SHP77 (cell line): ENCODE measurements around the gene L3HYPDH.
"Not testable (repeated sequence)": the region's sequence is repeated elsewhere in the genome, so short reads cannot be mapped to it uniquely, and the experiment has no call there.

Source experiments
- DNase-seq, 2 experiments: peaks; one replicate each; lab custom pipeline; 2025; lab: John Stamatoyannopoulos, UW

Gene L3HYPDH

DNA sequence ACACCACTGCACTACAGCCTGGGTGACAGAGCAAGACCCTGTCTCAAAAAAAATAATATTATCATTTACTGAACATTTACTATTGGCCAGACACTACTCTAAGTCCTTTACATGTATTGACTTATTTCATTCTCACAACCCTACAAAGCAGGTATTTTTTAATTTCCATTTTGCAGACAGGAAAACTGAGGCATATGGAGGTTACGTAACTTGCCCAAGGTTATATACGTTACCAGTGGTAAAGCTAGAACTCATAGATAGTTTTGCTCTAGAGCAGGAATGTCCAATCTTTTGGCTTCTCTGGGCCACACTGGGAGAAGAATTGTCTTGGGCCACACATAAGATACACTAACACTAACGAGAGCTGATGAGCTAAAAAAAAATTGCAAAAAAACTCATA, 5.7 kb downstream of the L3HYPDH start:
- no peak for DNase-seq

DNA sequence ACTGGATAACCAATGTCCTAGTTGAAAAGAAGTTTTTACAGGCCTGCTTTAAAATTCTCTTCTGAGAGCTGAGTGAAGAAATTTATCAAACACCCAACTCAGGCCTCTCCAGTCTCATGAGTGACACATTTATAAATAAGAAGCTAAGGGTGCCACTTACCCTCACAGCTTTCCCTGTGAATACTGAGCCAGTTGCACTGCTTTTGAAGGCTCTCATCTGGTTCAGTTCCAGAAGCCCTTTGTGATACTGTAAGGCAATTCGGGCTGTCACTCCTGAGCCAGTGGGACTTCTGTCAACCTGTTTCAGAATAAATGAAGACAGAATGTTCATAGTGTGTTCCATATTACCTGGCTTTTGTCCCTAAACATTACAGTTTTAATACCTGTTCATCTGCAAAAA, 8.5 kb downstream of the L3HYPDH start:
- DNase-seq = no peak

DNA sequence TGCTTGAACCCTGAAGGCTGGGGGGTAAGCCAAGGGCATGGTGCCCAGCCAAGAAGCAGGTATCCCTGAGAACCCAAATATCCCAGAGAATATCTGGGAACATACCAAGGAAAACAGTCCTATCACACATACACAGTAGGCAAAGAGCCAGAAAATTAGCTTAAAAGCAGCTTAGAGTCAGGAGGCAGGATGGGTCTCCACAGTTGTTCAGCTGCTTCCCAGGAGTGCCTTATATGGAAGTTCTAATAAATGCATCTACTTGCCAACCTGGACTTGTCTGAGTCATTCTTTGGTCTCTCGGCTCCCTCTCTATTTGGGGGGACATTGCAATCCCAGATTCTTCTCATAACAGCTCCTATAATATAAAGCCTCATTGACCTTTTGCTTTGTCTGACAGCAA, 10.0 kb downstream of the L3HYPDH start:
- DNase-seq = no peak

DNA sequence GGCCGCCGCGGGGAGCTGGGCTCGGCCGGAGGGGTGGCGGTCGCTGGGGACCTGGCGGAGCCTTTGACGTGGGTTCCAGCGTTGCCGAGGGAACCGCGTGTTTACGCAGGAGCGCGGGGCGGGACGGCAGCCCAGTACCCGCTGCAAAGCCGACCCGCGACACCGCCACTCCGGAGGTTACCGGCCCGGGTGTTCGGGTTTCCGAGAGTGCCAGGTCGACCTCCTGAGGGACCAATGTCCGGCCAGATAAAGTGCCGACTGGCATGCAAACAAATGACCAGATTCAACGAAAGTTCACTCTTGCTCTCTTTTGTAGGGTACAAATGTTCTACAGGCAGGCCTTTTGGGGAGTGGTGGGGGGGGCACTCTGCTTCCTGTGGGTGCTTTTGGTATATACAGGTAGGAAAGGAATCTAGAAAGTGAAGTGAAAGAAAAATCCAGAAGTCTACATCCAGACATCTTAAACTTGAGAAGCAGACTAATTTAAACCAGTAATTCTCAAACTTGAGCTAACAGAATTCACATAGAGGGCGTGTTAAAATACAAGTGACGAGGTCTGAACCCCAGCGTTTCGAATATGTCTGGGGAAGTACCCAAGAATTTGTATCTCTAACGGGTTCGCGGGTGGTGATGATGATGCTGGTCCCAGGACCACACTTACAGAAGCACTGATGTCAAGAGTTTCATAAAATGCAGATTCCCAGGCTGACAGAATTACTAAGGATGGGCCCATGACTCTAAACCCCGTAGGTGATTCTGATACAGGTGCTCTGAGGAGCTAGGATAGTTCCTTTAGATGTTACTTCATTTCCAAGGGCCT, 18.7 kb downstream of the L3HYPDH start, which contains the start of gene GPR135:
Gene GPR135 (minus strand): TSS at position 65 of the 820 bp plus-strand sequence. CDS start 154 bp downstream, outside the sequence.
- peak in 1 of 2 experiments; percentile 52 for DNase-seq

DNA sequence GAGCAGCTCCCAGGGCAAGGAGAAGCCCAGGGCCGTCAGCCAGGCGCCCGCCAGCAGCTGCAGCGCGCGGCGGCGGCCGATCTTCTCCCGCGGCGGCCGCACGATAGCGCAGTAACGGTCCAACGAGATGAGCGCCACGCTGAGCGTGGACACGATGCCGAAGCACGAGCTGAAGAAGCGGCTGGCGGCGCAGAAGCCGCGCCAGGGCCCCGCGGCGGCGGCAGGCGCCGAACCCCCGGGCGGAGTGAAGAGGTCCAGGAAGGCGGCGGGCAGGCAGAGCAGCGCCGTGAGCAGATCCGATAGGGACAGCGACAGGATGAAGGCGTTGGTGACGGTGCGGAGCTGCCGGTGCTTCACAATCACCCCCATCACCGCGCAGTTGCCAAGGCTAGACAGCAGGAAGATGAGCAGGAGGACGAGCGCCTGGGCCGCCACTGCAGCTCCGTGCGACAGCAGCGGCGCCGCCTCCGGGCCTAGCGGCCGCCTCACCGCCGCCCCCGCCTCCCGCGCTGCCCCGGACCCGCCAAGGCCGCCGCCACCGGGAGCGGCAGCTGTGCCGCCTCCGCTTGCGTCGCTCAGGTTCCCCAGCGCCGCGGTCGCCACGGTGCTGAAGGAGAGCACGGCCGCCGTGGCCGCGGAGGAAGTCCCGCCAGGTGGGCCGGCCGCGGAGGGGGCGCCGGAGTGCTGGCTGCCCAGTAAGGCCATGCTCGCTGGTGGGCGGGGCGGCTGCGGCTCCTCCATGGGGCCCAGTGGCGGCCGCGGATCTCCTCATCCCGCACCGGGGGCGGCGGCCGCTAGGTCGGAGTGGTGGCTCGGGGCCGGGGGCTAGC, 19.5 kb downstream of the L3HYPDH start:
- peak in 1 of 2 experiments; percentile 52 for DNase-seq

DNA sequence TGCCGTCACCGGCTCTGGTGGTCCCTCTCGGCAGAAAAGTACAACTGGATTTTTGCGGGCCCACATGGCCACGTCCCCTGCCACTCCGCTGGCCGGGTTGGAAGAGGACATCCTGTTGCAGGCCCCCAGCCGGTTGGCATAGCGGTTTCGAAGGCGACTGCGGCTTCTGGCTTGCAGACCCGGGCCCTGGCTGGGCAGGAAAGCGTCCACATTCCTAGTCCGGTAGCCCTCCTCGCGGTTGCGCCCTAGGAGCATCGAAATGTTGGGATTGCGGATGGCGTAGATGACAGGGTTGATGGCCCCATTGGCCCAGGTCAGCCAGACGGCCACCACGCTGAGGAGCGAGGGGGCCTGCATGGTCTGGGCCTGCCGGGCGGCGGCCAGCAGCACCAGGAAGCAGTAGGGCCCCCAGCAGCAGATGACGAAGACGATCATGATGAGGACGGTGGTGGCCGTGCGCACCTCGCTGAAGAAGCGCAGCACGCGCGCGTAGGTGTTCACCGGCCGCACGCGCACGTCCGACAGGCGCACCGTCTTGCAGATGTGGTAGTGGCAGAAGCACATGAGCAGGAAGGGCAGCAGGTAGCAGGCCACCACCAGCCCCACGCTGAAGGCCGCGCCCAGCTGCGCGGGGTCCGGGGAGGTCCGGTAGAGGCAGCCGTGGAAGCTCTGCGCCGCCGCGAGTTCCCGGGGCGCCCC, 20.3 kb downstream of the L3HYPDH start:
- DNase-seq = peak in 1 of 2 experiments; percentile 22

- no peak for DNase-seq
These were observed 22.3 kb downstream of the L3HYPDH start for GRCh38 chr14:59461891-59462290.

GRCh38 chr14:59460378-59460777, 23.8 kb downstream of the L3HYPDH start:
- no peak for DNase-seq

DNA sequence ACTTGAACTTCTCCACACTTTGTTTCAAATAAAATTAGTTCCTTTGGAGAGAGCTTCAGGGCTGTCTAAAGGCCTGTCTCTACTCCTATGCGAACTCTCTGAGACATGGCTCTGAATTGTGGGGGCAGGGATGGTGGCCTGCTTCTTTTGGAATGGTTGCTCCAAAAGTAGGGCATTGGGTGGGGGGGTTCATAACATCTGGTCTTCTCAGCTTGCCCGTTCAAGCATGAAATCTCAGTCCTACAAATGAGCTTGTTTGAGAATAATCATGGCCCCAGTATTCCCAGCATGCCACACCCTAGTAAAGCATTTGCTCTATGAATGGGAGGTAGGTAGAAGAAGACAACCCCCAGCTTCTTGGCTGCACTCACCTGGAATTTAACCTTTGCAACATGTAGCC, 25.7 kb downstream of the L3HYPDH start:
- DNase-seq = no peak

DNA sequence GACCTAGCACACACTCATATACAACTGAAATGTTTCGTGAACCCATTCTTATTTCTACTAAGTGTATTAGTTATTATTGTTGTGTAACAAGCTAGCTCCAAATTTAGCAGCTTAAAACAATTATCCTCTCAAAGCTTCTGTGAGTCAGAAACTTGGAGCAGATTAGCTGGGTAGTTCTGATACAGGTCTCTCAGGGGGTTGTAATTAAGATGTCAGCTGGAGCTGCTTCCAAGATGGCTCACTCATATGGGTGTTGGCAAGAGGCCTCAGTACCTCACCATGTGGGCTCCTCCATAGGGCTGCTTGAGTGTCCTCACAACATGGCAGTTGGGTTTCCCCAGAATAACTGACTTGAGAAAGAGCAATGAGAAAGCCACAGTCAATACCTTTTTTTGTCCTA, 28.8 kb downstream of the L3HYPDH start:
- no peak for DNase-seq

GRCh38 chr14:59454139-59454538, 30.1 kb downstream of the L3HYPDH start:
- no peak for DNase-seq

- no peak for DNase-seq
These were observed 32.4 kb downstream of the L3HYPDH start for GRCh38 chr14:59451849-59452248.

- DNase-seq = no peak
These were observed 33.5 kb downstream of the L3HYPDH start for GRCh38 chr14:59450716-59451115.

DNA sequence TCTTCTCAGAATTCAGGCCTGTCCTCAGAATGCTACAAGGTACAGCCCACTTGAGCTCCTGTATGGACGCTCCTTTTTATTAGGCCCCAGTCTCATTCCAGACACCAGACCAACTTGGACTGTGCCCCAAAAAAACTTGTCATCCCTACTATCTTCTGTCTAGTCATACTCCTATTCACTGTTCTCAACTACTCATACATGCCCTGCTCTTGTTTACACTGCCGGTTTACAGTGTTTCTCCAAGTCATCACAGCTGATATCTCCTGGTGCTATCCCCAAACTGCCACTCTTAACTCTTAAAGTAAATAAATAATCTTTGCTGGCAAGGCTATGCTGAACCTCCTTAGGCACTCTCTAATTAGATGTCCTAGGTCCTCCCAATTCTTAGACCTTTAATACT, 35.5 kb downstream of the L3HYPDH start:
- DNase-seq = not testable (repeated sequence)

DNA sequence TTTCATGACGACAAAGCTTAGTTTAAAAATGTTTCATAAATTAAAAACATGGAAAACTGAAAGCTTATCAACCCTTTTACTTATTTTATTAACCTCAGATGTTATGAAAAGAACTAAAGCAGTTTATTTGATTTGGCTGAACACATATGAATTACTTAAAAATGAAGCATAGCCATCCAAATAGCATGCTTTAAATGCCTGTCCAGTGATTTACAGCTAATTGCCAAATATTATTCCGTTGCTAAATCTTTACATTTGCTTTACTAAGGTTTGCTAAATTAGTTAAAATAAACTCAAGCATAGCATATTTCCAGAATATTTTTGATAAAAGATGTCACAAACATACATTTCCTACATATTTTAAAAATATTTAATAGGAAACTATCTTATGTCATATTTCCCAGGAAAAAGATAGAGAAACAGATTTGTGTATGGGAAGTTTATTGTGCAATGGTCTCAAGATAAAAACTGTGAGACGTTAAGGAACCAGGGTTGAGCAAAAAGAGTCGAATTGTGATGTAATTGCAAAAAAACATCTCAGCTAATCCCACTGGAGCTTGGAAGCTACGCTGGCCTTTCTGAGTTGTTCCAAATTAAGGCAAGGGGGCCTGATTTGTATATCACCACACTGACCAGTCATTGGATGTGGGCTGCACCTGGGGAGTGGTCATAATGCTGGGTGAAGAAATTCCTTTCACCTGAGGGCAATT, 44.8 kb downstream of the L3HYPDH start:
- no peak for DNase-seq

GRCh38 chr14:59438195-59438647, 46.0 kb downstream of the L3HYPDH start:
- DNase-seq = no peak

DNA sequence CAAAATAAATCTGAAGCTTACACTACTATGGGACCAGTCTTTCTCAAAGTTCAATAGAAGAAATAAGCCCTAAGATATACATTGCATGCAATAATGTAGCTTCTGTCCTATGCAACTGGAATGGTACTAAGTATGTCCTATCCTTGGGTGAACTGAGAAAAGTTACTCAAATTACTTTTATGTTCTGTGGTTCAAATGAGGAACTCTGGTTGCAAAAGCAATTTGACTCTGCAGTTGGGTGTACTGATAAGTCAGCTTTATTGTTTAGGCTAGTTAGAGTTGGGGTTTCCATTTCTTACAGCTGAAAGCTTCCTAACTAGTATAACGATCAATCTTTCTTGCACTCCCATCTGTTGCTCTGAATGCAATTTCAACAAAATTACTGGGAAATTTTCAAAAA, 48.2 kb downstream of the L3HYPDH start:
- no peak for DNase-seq

DNA sequence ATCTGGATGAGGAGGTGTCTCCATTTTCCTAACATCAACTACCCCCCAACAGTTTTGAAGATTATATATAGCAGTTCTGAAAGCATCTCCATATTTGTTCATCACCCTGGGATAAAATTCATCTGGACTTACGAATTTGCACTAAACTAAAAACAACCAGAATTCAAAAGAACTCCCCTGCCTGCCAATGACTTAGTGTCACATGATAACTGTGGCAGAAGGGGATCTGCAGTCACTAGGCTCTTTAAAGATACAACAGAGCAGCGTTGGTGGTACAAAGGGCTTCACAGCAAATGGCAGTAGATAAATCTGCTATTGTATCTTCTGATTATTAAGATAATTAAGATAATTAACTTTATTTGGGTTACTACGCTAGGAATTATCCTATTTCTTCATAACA, 49.1 kb downstream of the L3HYPDH start:
- DNase-seq = no peak

DNA sequence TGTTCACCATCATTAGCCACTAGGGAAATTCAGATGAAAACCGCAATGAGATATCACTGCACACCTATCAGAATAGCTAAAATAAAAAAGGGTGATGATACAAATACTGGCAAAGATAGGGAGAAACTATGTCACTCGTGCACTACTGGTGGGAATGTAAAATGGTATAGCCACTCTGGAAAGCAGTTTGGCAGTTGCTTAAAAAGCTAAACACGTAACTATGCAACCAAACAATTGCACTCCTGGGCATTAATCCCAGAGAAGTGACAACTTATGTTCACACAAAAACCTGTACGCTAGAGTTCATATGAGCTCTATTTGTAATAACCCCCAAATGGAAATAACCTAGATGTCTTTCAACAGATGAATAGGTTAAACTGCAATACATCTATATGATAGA, 54.4 kb downstream of the L3HYPDH start:
- no peak for DNase-seq

DNA sequence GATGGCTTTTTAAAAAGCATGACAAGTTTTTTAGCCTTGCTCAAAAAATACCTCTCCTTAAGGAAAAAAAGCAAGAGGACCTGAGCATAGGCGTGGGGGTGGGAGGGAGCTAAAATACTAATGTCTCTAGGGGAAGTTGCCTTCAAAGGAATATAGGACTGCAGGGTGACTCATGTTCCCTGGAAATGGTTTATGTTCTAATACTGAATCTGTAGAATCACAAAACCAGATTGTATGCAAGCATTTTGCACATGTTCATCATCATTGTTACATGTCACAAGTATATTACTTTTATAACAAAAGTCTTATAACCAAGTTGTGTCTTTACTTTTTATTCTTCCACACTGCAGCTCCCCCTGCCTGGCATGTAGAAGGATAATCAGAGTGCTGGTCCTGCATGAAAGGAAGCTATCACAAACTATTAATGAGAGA, 55.6 kb downstream of the L3HYPDH start:
- no peak for DNase-seq
